Nucleus accumbens (tissue), 56 donors: ENCODE results near the gene RHOF.
A peak's percentile ranks its signal among the peaks of the same experiment; 100 is the strongest.
"Not testable (repeated sequence)": the region's sequence is repeated elsewhere in the genome, so short reads cannot be mapped to it uniquely, and the experiment has no call there.

Source experiments
- DNase-seq, 56 donors: peaks; one replicate each; lab custom pipeline; 2025; lab: John Stamatoyannopoulos, UW

The RHOF gene

GRCh38 chr12:121754836-121755235 lies 38.7 kb downstream of the RHOF start:
- DNase-seq: no peak

- DNase-seq: peak in 54 of 56 donors; percentile 18 to 90 (median 78)
These were observed 39.6 kb downstream of the RHOF start for GRCh38 chr12:121753844-121754264.

- DNase-seq: no peak
These were observed 41.6 kb downstream of the RHOF start for GRCh38 chr12:121751749-121752351.

GRCh38 chr12:121751034-121751433 lies 42.5 kb downstream of the RHOF start:
- no peak for DNase-seq

GRCh38 chr12:121750507-121750955 lies 43.0 kb downstream of the RHOF start:
- DNase-seq: no peak

GRCh38 chr12:121749267-121749666 lies 44.2 kb downstream of the RHOF start:
- DNase-seq: no peak

- peak in 17 of 56 donors; percentile 10 to 49 (median 27) for DNase-seq
These were observed 44.8 kb downstream of the RHOF start for GRCh38 chr12:121748571-121749265.

- DNase-seq: no peak
These were observed 45.3 kb downstream of the RHOF start for GRCh38 chr12:121748218-121748570.

GRCh38 chr12:121745545-121745944 lies 47.9 kb downstream of the RHOF start:
- not testable (repeated sequence) for DNase-seq

GRCh38 chr12:121741743-121742142 lies 51.7 kb downstream of the RHOF start:
- no peak for DNase-seq

GRCh38 chr12:121740847-121741246 lies 52.6 kb downstream of the RHOF start:
- DNase-seq: no peak

- DNase-seq: no peak
These were observed 55.1 kb downstream of the RHOF start for GRCh38 chr12:121738340-121738858.

- DNase-seq: no peak
These were observed 59.6 kb downstream of the RHOF start for GRCh38 chr12:121733849-121734248.

GRCh38 chr12:121731473-121731872 lies 62.0 kb downstream of the RHOF start:
- no peak for DNase-seq

GRCh38 chr12:121729021-121729420 lies 64.5 kb downstream of the RHOF start:
- no peak for DNase-seq
